Testis (tissue), 2 donors: Measurements from ENCODE around the gene PKD2.

Source experiments
- POLR2A ChIP-seq: fragments of 450-650 bp; IDR thresholded peaks from one replicate; pipeline ENCODE4 v1.6.1; 2017; ENCODE audit warnings: antibody characterized with exemption, mild to moderate bottlenecking, moderate library complexity
- TF ChIP-seq, protein P1 (sequence below), 3 experiments: fragments of 450-650 bp in 2 of 3; fragments of 200-600 bp in 1 of 3; sonication (generic) in 1 of 3; IDR thresholded peaks; one replicate each; pipeline ENCODE4 v1.5.1; 2016 to 2019; ENCODE audit warnings: antibody characterized with exemption in 3 of 3, mild to moderate bottlenecking in 2 of 3, moderate library complexity in 1 of 3

DNA sequence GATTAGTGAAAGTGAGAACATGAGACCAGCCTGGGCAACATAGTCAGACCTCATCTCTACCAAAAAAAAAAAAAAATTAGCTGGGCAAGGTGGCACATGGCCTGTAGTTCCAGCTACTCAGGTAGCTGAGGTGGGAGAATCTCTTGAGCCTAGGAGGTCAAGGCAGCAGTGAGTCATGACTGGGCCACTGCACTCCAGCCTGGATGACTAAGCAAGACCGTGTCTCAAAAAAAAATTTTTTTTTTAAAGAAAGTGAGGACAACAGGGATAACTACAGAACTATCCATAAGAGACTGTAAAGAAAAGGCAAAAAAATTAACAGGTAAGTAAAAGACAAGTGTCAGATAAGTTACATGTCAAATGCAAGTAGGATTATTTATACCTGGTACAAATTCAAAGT lies 45.4 kb upstream of the PKD2 start:
- TF ChIP-seq, protein P1, sequence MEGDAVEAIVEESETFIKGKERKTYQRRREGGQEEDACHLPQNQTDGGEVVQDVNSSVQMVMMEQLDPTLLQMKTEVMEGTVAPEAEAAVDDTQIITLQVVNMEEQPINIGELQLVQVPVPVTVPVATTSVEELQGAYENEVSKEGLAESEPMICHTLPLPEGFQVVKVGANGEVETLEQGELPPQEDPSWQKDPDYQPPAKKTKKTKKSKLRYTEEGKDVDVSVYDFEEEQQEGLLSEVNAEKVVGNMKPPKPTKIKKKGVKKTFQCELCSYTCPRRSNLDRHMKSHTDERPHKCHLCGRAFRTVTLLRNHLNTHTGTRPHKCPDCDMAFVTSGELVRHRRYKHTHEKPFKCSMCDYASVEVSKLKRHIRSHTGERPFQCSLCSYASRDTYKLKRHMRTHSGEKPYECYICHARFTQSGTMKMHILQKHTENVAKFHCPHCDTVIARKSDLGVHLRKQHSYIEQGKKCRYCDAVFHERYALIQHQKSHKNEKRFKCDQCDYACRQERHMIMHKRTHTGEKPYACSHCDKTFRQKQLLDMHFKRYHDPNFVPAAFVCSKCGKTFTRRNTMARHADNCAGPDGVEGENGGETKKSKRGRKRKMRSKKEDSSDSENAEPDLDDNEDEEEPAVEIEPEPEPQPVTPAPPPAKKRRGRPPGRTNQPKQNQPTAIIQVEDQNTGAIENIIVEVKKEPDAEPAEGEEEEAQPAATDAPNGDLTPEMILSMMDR (IDR thresholded peaks at IDR 0.05) = no peak
- no peak for TF ChIP-seq POLR2A
